Astrocyte (in vitro differentiated cells and primary cell): ENCODE measurements around the gene TRMT112.

ENCODE experiments used
- CTCF ChIP-seq: IDR thresholded peaks from 2 replicates; pipeline ENCODE4 v1.5.1; 2011; ENCODE audit warnings: low read depth, mild to moderate bottlenecking, inconsistent platforms, low read length, moderate library complexity; ENCODE audit not compliant: insufficient read depth
- EZH2 ChIP-seq: IDR thresholded peaks from 2 replicates; pipeline ENCODE4 v1.6.1; 2012; ENCODE audit warnings: mild to moderate bottlenecking, low read length, inconsistent platforms; ENCODE audit not compliant: insufficient read depth

GRCh38 chr11:64290352-64291261 lies 26.8 kb downstream of the TRMT112 start:
- TF ChIP-seq CTCF (no peak), EZH2 (no peak)
